ENCODE measurements around the gene CYP4F2. TPM values are rescaled to one million over a fixed set of nuclear protein-coding genes. Genes with fewer than 3 reads are reported as not detected.

Gene CYP4F2
- total and polyA plus RNA-seq, 10 of the 15 experiments (the other 5 are each of a cell fraction or from before 2014, with no cell fraction given), result 0.08 to 3.5 (median 0.63) TPM

- no peak for TF ChIP-seq CHD4 (IDR thresholded peaks at IDR 0.05)
- TF ChIP-seq STAT3 (IDR thresholded peaks at IDR 0.05; ENCODE audit: low read depth, low read length), result no peak
- no peak for TF ChIP-seq DPF2 (IDR thresholded peaks at IDR 0.05)
- TF ChIP-seq GABPA (IDR thresholded peaks at IDR 0.05; ENCODE audit: low read depth), result no peak
- TF ChIP-seq SUZ12 (IDR thresholded peaks at IDR 0.05; ENCODE audit: unreplicated experiment), result no peak
- no peak for TF ChIP-seq CBFB (IDR thresholded peaks at IDR 0.05; ENCODE audit: low read depth)
- TF ChIP-seq ZNF384 (IDR thresholded peaks at IDR 0.05; ENCODE audit: borderline replicate concordance, low read depth, low read length), result no peak
- TF ChIP-seq KAT2A (conservative IDR thresholded peaks at IDR 0.05; ENCODE audit: control insufficient read depth, low read depth, low read length), result no peak
- TF ChIP-seq BCL3 (IDR thresholded peaks at IDR 0.05; ENCODE audit: borderline replicate concordance, insufficient read depth, low read depth, low read length, poor library complexity, severe bottlenecking), result no peak
- no peak for TF ChIP-seq NFIC (IDR thresholded peaks at IDR 0.05; ENCODE audit: low read depth, low read length)
Measured at GRCh38 chr19:15926484-15926883, 28.6 kb upstream of the CYP4F2 start (continued).

GRCh38 chr19:15923702-15924101 is 25.8 kb upstream of the CYP4F2 start:
- no peaks in the 10 kb centered on the region for H3K79me2 ChIP-seq (ENCODE audit: control insufficient read depth, insufficient read depth, low read length)
- POLR2A ChIA-PET, result no interaction called here
- H3K4me2 ChIP-seq (ENCODE audit: control insufficient read depth, insufficient read depth), result no peak overlapping the region
- ATAC-seq, result no peak
- RAD21 ChIA-PET (ENCODE audit: unreplicated experiment), result no interaction called here
- intact Hi-C loops (cut with micrococcal nuclease; ENCODE audit: unreplicated experiment) (no loop called here), in situ Hi-C loops (cut with MboI) (no loop called here)
- H3K4me3 ChIP-seq, result no peak overlapping the region
- BruUV-seq (replicated peaks), result no TSS peak
- no peaks in the 10 kb centered on the region; a peak in 1 of 4 replicates for H3K27me3 ChIP-seq (replicated peaks in 1 of 2; ENCODE audit: control insufficient read depth in 2 of 2, insufficient read depth in 2 of 2, low read length in 1 of 2)
- FAIRE-seq, result no peak
- SMC1A ChIA-PET (ENCODE audit: uncharacterized antibody, unreplicated experiment), result no interaction called here
- no peak for TF ChIP-seq ATF2 (IDR thresholded peaks at IDR 0.05; ENCODE audit: low read length)
- no peak for TF ChIP-seq CEBPZ (IDR thresholded peaks at IDR 0.05; ENCODE audit: low read depth, low read length)
- no peak for TF ChIP-seq POLR2AphosphoS5 (IDR thresholded peaks at IDR 0.05; ENCODE audit: low read length)
- TF ChIP-seq NRF1 (conservative IDR thresholded peaks at IDR 0.05; ENCODE audit: low read depth, low read length), result no peak
- TF ChIP-seq NR2C2 (IDR thresholded peaks at IDR 0.05; ENCODE audit: borderline replicate concordance, control insufficient read depth, insufficient read length, low read depth), result no peak
- no peak for TF ChIP-seq E2F4 (IDR thresholded peaks at IDR 0.05; ENCODE audit: low read depth, low read length)
- H3K9me3 ChIP-seq (replicated peaks; ENCODE audit: control insufficient read depth, insufficient read depth, low read length), result no peaks in the 10 kb centered on the region
- CTCF ChIA-PET, result no interaction called here
- no peak overlapping the region for H3K27ac ChIP-seq (ENCODE audit: control insufficient read depth, insufficient read depth)
- no peak overlapping the region for H2AFZ ChIP-seq (ENCODE audit: control insufficient read depth, low read depth, low read length)
- DNase-seq (ENCODE audit: low read depth, low spot score), result no peak
- no peaks in the 10 kb centered on the region for H4K20me1 ChIP-seq (ENCODE audit: control insufficient read depth, insufficient read depth)
- no peaks in the 10 kb centered on the region for H3K36me3 ChIP-seq (ENCODE audit: control insufficient read depth in 2 of 2, insufficient read depth in 2 of 2, low read length in 1 of 2)
- WGBS (ENCODE audit: insufficient coverage, insufficient replicate concordance, low lambda C conversion rate, missing lambda C conversion rate), result 44% methylated on average over 8 of the region's 8 CpGs
- H3K4me1 ChIP-seq (ENCODE audit: control insufficient read depth, insufficient read depth, low read length), result no peaks in the 10 kb centered on the region
- no peak overlapping the region for H3K9ac ChIP-seq (ENCODE audit: control insufficient read depth, insufficient read depth, low read length)

Data from GM12878 (cell line).